A673 (cell line): Measurements from ENCODE around the gene ANLN. TPM values are rescaled to one million over a fixed set of nuclear protein-coding genes. Genes with fewer than 3 reads are reported as not detected.

Experiments used
- BruUV-seq: library from RNA; stranded (reverse); fragments of 400-500 nt; replicated peaks from 2 replicates; lab custom pipeline; 2021; lab: Mats Ljungman, UMichigan
- CTCF ChIA-PET: fragments of 300-600 bp; sonication (Branson Sonifier 250); formaldehyde crosslinking; loops from one replicate; lab custom pipeline; 2022; ENCODE audit warnings: antibody characterized with exemption; lab: Charles Lee
- POLR2A ChIA-PET: fragments of 300-600 bp; sonication (Branson Sonifier 250); formaldehyde crosslinking; loops from one replicate; lab custom pipeline; 2022; ENCODE audit warnings: antibody characterized with exemption; ENCODE audit not compliant: low non-redundant PET; lab: Charles Lee
- DNase-seq: peaks from one replicate; pipeline ENCODE4 v3.0.0-alpha.2; 2015; ENCODE audit warnings: low spot score
- H3K27ac ChIP-seq: fragments of 200-600 bp; sonication (generic); 2 replicates; pipeline ENCODE4 v1.5.1; 2016; ENCODE audit warnings: mixed run types, low read depth, mild to moderate bottlenecking, mixed read lengths, antibody characterized with exemption, low read length; ENCODE audit not compliant: poor library complexity, severe bottlenecking
- H3K27me3 ChIP-seq: fragments of 200-600 bp; sonication (generic); replicated peaks from 2 replicates; pipeline ENCODE4 v1.6.1; 2017; ENCODE audit warnings: mixed run types, low read depth, mild to moderate bottlenecking, mixed read lengths, antibody characterized with exemption, low read length; ENCODE audit not compliant: insufficient read depth, poor library complexity
- H3K36me3 ChIP-seq: fragments of 200-600 bp; sonication (generic); 2 replicates; pipeline ENCODE4 v1.6.1; 2016; ENCODE audit warnings: mixed run types, mild to moderate bottlenecking, mixed read lengths, antibody characterized with exemption, low read length; ENCODE audit not compliant: insufficient read depth, poor library complexity, severe bottlenecking
- H3K4me1 ChIP-seq: fragments of 200-600 bp; sonication (generic); 2 replicates; pipeline ENCODE4 v1.6.1; 2017; ENCODE audit warnings: mixed run types, mild to moderate bottlenecking, mixed read lengths, antibody characterized with exemption, low read length; ENCODE audit not compliant: insufficient read depth, poor library complexity, severe bottlenecking
- H3K4me3 ChIP-seq: fragments of 200-600 bp; sonication (generic); 2 replicates; pipeline ENCODE4 v1.5.1; 2016; ENCODE audit warnings: low read depth, mixed run types, mild to moderate bottlenecking, mixed read lengths, low read length; ENCODE audit not compliant: poor library complexity, severe bottlenecking
- H3K9me3 ChIP-seq: fragments of 200-600 bp; sonication (generic); 2 replicates; pipeline ENCODE4 v1.6.1; 2016; ENCODE audit warnings: mixed run types, low read depth, mild to moderate bottlenecking, mixed read lengths, antibody characterized with exemption, low read length; ENCODE audit not compliant: poor library complexity, severe bottlenecking
- EZH2 ChIP-seq: fragments of 200-600 bp; sonication (generic); IDR thresholded peaks from 2 replicates; pipeline ENCODE4 v1.6.1; 2017; ENCODE audit warnings: borderline replicate concordance, low read depth, mild to moderate bottlenecking, mixed read lengths, antibody characterized with exemption, low read length; ENCODE audit not compliant: poor library complexity, severe bottlenecking
- intact Hi-C: fragments of 100-400 bp; cut with micrococcal nuclease; formaldehyde crosslinking; loops from one replicate; pipeline ENCODE4 v1.10.0; 2022; ENCODE audit not compliant: unreplicated experiment
- total RNA-seq: library from RNA; stranded (reverse); gene quantifications from 2 replicates; pipeline ENCODE4 v1.2.3, GENCODE V29; 2021
- TF ChIP-seq, protein P1 (sequence below): fragments of 300-800, 200-600 bp; sonication (generic); conservative IDR thresholded peaks from 2 replicates; pipeline ENCODE4 v1.5.1; 2017; ENCODE audit warnings: low read depth, mild to moderate bottlenecking, antibody characterized with exemption, low read length, moderate library complexity, mixed read lengths

The ANLN gene
- total RNA-seq, 1 experiment from 2014 or later: 164 TPM

DNA sequence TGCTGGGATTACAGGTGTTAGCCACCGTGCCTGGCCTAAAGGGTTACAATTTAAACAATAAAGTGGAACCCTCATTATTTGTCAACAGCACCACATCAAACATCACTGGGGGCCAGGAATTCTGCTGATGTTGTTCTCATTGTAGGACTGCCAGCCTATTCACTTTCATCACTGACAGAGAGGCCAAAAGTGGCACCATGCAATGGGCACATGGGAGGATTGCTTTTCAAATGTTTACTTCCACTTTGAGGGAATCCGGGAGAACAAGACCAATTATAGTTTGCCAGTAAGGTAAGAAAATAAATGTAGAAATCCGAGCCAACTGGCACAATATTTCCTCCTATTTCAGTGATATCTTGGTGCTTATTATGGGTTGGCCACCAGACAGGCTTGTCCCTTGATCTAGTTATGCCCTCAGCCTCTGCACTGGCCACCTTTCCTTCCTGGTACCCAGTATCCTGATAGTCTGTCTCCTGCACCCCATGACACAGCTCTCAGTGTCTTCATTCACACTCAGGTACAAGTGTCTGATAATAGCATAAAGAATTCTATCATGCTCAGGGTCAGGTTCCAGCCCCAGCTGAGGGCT, 82.6 kb downstream of the ANLN start:
- no peak for DNase-seq
- intact Hi-C loops: loop anchor here (2.0 to 5.0 kb wide), 2 partner anchors 200 to 729 kb away; no protein-coding TSS in a partner anchor
- H3K4me3 ChIP-seq: no peak overlapping the region

DNA sequence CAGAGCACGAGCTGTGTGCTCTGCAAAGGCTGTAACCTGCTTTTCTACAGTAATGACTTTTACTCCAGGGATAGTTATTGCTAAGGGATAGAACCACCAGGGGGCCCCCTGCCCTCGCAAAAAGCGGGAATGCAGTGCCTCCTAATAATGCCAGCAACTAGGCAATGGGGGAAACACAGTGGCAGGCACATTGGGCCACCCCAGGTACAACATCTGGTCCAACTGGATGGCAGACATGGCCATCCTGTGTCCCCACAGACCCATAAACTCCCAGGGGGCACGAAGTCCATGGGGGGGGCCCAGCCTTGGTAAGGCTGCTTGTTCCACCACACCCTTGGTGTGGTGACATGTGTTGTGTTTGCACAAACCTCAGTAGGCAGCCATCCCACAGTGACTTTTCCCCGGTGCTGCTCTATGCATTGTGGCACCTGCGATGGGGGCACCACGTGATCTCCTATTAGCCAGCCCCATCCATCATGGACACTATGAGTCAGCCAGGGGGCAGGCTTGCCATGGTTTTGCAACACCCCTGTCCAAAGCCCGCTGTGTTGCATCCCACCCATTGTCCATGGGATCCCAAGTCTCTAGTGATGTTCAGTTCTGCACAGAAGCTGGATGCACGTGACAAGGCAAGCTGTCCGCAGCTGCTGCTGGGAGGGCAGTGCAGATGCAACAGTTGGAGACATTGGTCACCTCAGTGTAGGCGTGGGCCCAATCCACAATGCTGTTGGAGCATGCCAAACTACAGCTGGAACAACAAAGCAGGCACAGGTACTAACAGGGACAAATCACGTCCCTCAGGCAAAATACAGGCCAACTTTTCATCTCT, 84.0 kb downstream of the ANLN start:
- peak; percentile 57 for DNase-seq
- BruUV-seq: no TSS peak
- ChIA-PET POLR2A (no interaction called here), CTCF (interaction anchor here (0.5 to 1.1 kb wide), 3 partner anchors 11 to 225 kb away, joined by 3 to 5 read pairs (median 3); no protein-coding TSS in a partner anchor)
- Histone ChIP-seq H3K4me1 (no peaks in the 10 kb centered on the region), H3K27me3 (no peaks in the 10 kb centered on the region), H3K27ac (no peak overlapping the region), H3K4me3 (no peak overlapping the region), H3K36me3 (no peaks in the 10 kb centered on the region), H3K9me3 (no peaks in the 10 kb centered on the region)
- intact Hi-C loops: loop anchor here (2.0 to 5.0 kb wide), 2 partner anchors 199 to 727 kb away; no protein-coding TSS in a partner anchor
- TF ChIP-seq EZH2: no peak
- TF ChIP-seq, protein P1, sequence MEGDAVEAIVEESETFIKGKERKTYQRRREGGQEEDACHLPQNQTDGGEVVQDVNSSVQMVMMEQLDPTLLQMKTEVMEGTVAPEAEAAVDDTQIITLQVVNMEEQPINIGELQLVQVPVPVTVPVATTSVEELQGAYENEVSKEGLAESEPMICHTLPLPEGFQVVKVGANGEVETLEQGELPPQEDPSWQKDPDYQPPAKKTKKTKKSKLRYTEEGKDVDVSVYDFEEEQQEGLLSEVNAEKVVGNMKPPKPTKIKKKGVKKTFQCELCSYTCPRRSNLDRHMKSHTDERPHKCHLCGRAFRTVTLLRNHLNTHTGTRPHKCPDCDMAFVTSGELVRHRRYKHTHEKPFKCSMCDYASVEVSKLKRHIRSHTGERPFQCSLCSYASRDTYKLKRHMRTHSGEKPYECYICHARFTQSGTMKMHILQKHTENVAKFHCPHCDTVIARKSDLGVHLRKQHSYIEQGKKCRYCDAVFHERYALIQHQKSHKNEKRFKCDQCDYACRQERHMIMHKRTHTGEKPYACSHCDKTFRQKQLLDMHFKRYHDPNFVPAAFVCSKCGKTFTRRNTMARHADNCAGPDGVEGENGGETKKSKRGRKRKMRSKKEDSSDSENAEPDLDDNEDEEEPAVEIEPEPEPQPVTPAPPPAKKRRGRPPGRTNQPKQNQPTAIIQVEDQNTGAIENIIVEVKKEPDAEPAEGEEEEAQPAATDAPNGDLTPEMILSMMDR: peak; percentile 78

More for the DNA sequence above, 82.6 kb downstream of the ANLN start:
- Histone ChIP-seq H3K4me1 (no peaks in the 10 kb centered on the region), H3K9me3 (no peaks in the 10 kb centered on the region), H3K27me3 (no peaks in the 10 kb centered on the region), H3K36me3 (no peaks in the 10 kb centered on the region), H3K27ac (no peak overlapping the region)
- POLR2A ChIA-PET: no interaction called here
- BruUV-seq: no TSS peak
- CTCF ChIA-PET: no interaction called here
- no peak for TF ChIP-seq EZH2
- TF ChIP-seq, protein P1: no peak

DNA sequence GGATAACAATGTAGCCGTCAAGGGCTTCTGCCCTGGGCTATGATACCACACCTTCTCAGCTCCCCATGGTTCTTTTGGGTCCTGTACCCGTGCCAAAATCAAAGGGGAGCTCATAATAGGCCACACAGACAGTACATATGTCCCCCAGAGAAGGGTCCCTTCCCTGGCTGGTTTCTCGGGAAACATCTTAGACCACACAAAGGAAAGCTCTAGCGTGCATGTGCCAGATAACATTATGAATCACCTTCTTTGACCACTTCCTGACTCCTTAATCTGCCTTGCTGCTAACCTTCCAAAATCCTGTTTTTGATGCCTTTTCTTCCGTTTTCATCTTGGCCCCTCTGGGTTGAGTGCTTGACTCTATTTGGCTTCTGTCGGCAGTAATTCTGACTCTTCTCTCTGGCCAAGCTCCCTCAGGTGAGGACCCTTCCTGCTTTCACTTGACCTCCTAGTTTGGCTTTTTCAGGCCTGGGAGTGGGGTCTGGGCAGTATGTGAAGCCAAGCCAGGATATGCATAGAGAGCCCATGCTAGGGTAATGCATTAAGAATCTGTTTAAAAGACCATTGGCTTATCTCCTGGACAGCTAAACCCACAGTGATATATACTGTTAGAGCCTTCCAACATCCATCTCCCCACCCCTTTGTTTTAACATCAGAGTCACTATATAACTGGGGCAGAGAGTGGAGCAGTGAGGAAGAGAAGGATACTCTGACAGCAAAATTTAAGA, 84.8 kb downstream of the ANLN start:
- H3K27me3 ChIP-seq: no peaks in the 10 kb centered on the region
- ChIA-PET POLR2A (no interaction called here), CTCF (interaction anchor here (0.9 to 1.0 kb wide), 2 partner anchors 11 to 724 kb away, joined by 3 read pairs; no protein-coding TSS in a partner anchor)
- H3K4me1 ChIP-seq: no peaks in the 10 kb centered on the region
- intact Hi-C loops: loop anchor here (5.0 kb wide), 1 partner anchor 198 kb away; no protein-coding TSS in a partner anchor
- no peak overlapping the region for H3K4me3 ChIP-seq
- DNase-seq: no peak
- H3K36me3 ChIP-seq: no peaks in the 10 kb centered on the region
- H3K27ac ChIP-seq: no peak overlapping the region
- H3K9me3 ChIP-seq: no peaks in the 10 kb centered on the region
- TF ChIP-seq EZH2: no peak
- TF ChIP-seq, protein P1: no peak
- no TSS peak for BruUV-seq
